GM12878 (cell line): ENCODE measurements around the gene SRMS. TPM values are rescaled to one million over a fixed set of nuclear protein-coding genes. Genes with fewer than 3 reads are reported as not detected.

Experiments used
- ATAC-seq: fragments of 200-7000 bp; cut with Tn5 transposase; 3 replicates; pipeline ENCODE4 v1.9.1; 2020; ENCODE audit warnings: mild to moderate bottlenecking, moderate library complexity
- BruUV-seq: library from RNA; stranded (reverse); fragments of 400-500 nt; replicated peaks from 2 replicates; lab custom pipeline; 2021; lab: Mats Ljungman, UMichigan
- CTCF ChIA-PET: fragments of 300-600 bp; sonication (Branson Sonifier 250); formaldehyde crosslinking; extraction: SDS; loops from one replicate; lab custom pipeline; 2021; ENCODE audit warnings: inconsistent platforms; lab: Yijun Ruan, JAX
- POLR2A ChIA-PET: fragments of 350-600 bp; formaldehyde crosslinking; extraction: SDS; loops from one replicate; lab custom pipeline; 2021; ENCODE audit warnings: inconsistent platforms; lab: Charles Lee
- RAD21 ChIA-PET: fragments of 300-600 bp; sonication (Branson Sonifier 250); formaldehyde crosslinking; loops from one replicate; lab custom pipeline; 2023; ENCODE audit warnings: antibody characterized with exemption; ENCODE audit not compliant: unreplicated experiment; lab: Charles Lee
- SMC1A ChIA-PET: fragments of 300-600 bp; sonication (Branson Sonifier 250); formaldehyde crosslinking; loops from one replicate; lab custom pipeline; 2023; ENCODE audit not compliant: unreplicated experiment, uncharacterized antibody; lab: Charles Lee
- DNase-seq: peaks from one replicate; pipeline ENCODE4 v3.0.0-alpha.2; 2011; ENCODE audit warnings: low read depth, low spot score
- FAIRE-seq: peaks from 3 replicates; lab custom pipeline; 2011; peaks lifted over from hg19 to GRCh38; lab: Jason Lieb, UNC
- H2AFZ ChIP-seq: 2 replicates; pipeline ENCODE4 v1.6.0; 2011; ENCODE audit warnings: low read depth, low read length, control low read depth; ENCODE audit not compliant: control insufficient read depth
- H3K27ac ChIP-seq: 2 replicates; pipeline ENCODE4 v1.5.1; 2011; ENCODE audit warnings: control low read depth; ENCODE audit not compliant: control insufficient read depth, insufficient read depth
- H3K27me3 ChIP-seq, 2 experiments: replicated peaks in 1 of 2; 2 replicates each; pipeline versions ENCODE4 v1.6.0 to v1.6.1; 2011; ENCODE audit warnings: low read length in 1 of 2; ENCODE audit not compliant: control insufficient read depth in 2 of 2, insufficient read depth in 2 of 2
- H3K36me3 ChIP-seq, 2 experiments: 2 replicates each; pipeline ENCODE4 v1.5.1; 2011; ENCODE audit warnings: low read length in 1 of 2; ENCODE audit not compliant: control insufficient read depth in 2 of 2, insufficient read depth in 2 of 2
- H3K4me1 ChIP-seq: 2 replicates; pipeline ENCODE4 v1.6.1; 2011; ENCODE audit warnings: mild to moderate bottlenecking, low read length, moderate library complexity, mixed read lengths; ENCODE audit not compliant: control insufficient read depth, insufficient read depth
- H3K4me2 ChIP-seq: 2 replicates; pipeline ENCODE4 v1.6.0; 2011; ENCODE audit warnings: control low read depth; ENCODE audit not compliant: control insufficient read depth, insufficient read depth
- H3K4me3 ChIP-seq: fragments of 200-600 bp; sonication (generic); 2 replicates; pipeline ENCODE4 v1.5.1; 2016
- H3K79me2 ChIP-seq: 2 replicates; pipeline ENCODE4 v1.6.0; 2011; ENCODE audit warnings: low read length; ENCODE audit not compliant: control insufficient read depth, insufficient read depth
- H3K9ac ChIP-seq: 2 replicates; pipeline ENCODE4 v1.8.0; 2011; ENCODE audit warnings: low read length, control low read depth, mixed read lengths; ENCODE audit not compliant: control insufficient read depth, insufficient read depth
- H3K9me3 ChIP-seq: replicated peaks from 3 replicates; pipeline ENCODE4 v1.5.1; 2011; ENCODE audit warnings: mild to moderate bottlenecking, low read length; ENCODE audit not compliant: control insufficient read depth, insufficient read depth
- H4K20me1 ChIP-seq: 2 replicates; pipeline ENCODE4 v1.6.0; 2011; ENCODE audit not compliant: control insufficient read depth, insufficient read depth
- GABPA ChIP-seq: IDR thresholded peaks from 2 replicates; pipeline ENCODE4 v1.6.1; 2014; ENCODE audit warnings: antibody characterized with exemption, low read depth, mild to moderate bottlenecking, inconsistent platforms
- POLR2AphosphoS2 ChIP-seq: IDR thresholded peaks from 2 replicates; pipeline ENCODE4 v1.6.1; 2011; ENCODE audit warnings: low read depth, mild to moderate bottlenecking, low read length, improper control_type of control experiment, moderate library complexity
- SRF ChIP-seq, 2 experiments: IDR thresholded peaks; 2 replicates each; pipeline ENCODE4 v1.6.1; 2011; ENCODE audit warnings: low read depth in 2 of 2, low read length in 2 of 2, mild to moderate bottlenecking in 1 of 2, moderate library complexity in 1 of 2
- TAF1 ChIP-seq: IDR thresholded peaks from 2 replicates; pipeline ENCODE4 v1.6.1; 2011; ENCODE audit warnings: mild to moderate bottlenecking, low read depth, low read length, borderline replicate concordance
- WGBS: methylation state at CpG from one replicate; pipeline ENCODE4 v1.1.6; 2016; ENCODE audit warnings: low lambda C conversion rate; ENCODE audit not compliant: insufficient replicate concordance, insufficient coverage; ENCODE audit errors: missing lambda C conversion rate; 5-methylcytosine and 5-hydroxymethylcytosine counted together
- in situ Hi-C: fragments of 300-500 bp; cut with MboI; formaldehyde crosslinking; loops from 9 replicates; pipeline ENCODE4 v1.14.3; 2018; ENCODE audit warnings: mixed read lengths
- intact Hi-C: fragments of 100-400 bp; cut with micrococcal nuclease; formaldehyde crosslinking; loops from one replicate; pipeline ENCODE4 v1.14.2; 2022; ENCODE audit not compliant: unreplicated experiment
- polyA plus RNA-seq, 11 experiments: library from polyadenylated mRNA; depleted of rRNA in 4 of 11; unstranded in 6 of 11; stranded (reverse) in 5 of 11; fragments of >200 nt; fragmentation: Nextera tagmentation in 4 of 11; fragmentation: Illumina TruSeq in 1 of 11; extraction: Ambion mirVana in 4 of 11; extraction: Trizol in 1 of 11; gene quantifications; 1 replicate in 1 of 11; 2 replicates in 10 of 11; pipeline versions ENCODE4 v1.2.1 to v1.2.3, GENCODE V29; 2011 to 2016; ENCODE audit warnings: inconsistent platforms in 2 of 11, missing spikeins in 2 of 11, low read depth in 1 of 11
- total RNA-seq, 4 experiments: library from RNA; depleted of rRNA in 3 of 4; stranded (reverse); fragments of >200 nt in 3 of 4; fragmentation: Illumina TruSeq in 1 of 4; extraction: Trizol in 1 of 4; gene quantifications; 2 replicates each; pipeline versions ENCODE4 v1.2.1 to v1.2.3, GENCODE V29; 2013 to 2021
- TF ChIP-seq, protein P1 (sequence below): fragments of 150-350 bp; IDR thresholded peaks from 2 replicates; pipeline ENCODE4 v1.6.1; 2016; ENCODE audit warnings: low read depth, low read length

The SRMS gene
- total and polyA plus RNA-seq, 10 of the 15 experiments (the other 5 are each of a cell fraction or from before 2014, with no cell fraction given), result not detected

GRCh38 chr20:63500902-63501817, 46.4 kb downstream of the SRMS start:
- Histone ChIP-seq H2AFZ (no peak overlapping the region), H4K20me1 (no peaks in the 10 kb centered on the region), H3K27me3 (peaks cover 1 to 4% of the 10 kb centered on the region in 2 experiments; a peak in 3 of 4 replicates)
- WGBS, result 69% methylated on average over 27 of the region's 27 CpGs
- ChIA-PET POLR2A (no interaction called here), SMC1A (no interaction called here), RAD21 (interaction anchor here (0.6 kb wide), 1 partner anchor 406 kb away, joined by 3 read pairs; no protein-coding TSS in a partner anchor)
- intact Hi-C loops (no loop called here), in situ Hi-C loops (no loop called here)
- TF ChIP-seq POLR2AphosphoS2 (no peak), GABPA (no peak), TAF1 (no peak), SRF (IDR thresholded peaks at IDR 0.05; ENCODE audit: low read depth in 2 of 2, low read length in 2 of 2) (no peak)
- TF ChIP-seq, protein P1, sequence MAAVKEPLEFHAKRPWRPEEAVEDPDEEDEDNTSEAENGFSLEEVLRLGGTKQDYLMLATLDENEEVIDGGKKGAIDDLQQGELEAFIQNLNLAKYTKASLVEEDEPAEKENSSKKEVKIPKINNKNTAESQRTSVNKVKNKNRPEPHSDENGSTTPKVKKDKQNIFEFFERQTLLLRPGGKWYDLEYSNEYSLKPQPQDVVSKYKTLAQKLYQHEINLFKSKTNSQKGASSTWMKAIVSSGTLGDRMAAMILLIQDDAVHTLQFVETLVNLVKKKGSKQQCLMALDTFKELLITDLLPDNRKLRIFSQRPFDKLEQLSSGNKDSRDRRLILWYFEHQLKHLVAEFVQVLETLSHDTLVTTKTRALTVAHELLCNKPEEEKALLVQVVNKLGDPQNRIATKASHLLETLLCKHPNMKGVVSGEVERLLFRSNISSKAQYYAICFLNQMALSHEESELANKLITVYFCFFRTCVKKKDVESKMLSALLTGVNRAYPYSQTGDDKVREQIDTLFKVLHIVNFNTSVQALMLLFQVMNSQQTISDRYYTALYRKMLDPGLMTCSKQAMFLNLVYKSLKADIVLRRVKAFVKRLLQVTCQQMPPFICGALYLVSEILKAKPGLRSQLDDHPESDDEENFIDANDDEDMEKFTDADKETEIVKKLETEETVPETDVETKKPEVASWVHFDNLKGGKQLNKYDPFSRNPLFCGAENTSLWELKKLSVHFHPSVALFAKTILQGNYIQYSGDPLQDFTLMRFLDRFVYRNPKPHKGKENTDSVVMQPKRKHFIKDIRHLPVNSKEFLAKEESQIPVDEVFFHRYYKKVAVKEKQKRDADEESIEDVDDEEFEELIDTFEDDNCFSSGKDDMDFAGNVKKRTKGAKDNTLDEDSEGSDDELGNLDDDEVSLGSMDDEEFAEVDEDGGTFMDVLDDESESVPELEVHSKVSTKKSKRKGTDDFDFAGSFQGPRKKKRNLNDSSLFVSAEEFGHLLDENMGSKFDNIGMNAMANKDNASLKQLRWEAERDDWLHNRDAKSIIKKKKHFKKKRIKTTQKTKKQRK, result no peak
- TF ChIP-seq, all 136 proteins: peak for 0
- H3K36me3 ChIP-seq, result no peaks in the 10 kb centered on the region
- no peak for DNase-seq
- no peak for FAIRE-seq
- CTCF ChIA-PET, result no interaction called here
- no peaks in the 10 kb centered on the region for H3K79me2 ChIP-seq
- no peaks in the 10 kb centered on the region for H3K4me1 ChIP-seq
- no peak overlapping the region for H3K4me2 ChIP-seq
- BruUV-seq, result no TSS peak
- ATAC-seq, result no peak
- no peak overlapping the region for H3K27ac ChIP-seq
- no peak overlapping the region for H3K4me3 ChIP-seq
- H3K9ac ChIP-seq, result no peak overlapping the region
- no peaks in the 10 kb centered on the region; the same call in 2 of the 3 replicates for H3K9me3 ChIP-seq
